Neural progenitor cell (in vitro differentiated cells): ENCODE data around the gene MYO7B. TPM values are rescaled to one million over a fixed set of nuclear protein-coding genes. Genes with fewer than 3 reads are reported as not detected.

Experiments
- DNase-seq: peaks from one replicate; pipeline ENCODE4 v3.0.0-alpha.2; 2016; ENCODE audit warnings: low spot score
- H2AFZ ChIP-seq: fragments of 200-600 bp; sonication (generic); replicated peaks from 2 replicates; pipeline ENCODE4 v1.6.1; 2016; ENCODE audit warnings: antibody characterized with exemption
- H3F3A ChIP-seq: fragments of 200-600 bp; sonication (generic); 2 replicates; pipeline ENCODE4 v1.6.1; 2016; ENCODE audit warnings: antibody characterized with exemption, low read depth
- H3K27ac ChIP-seq: fragments of 200-600 bp; sonication (generic); 2 replicates; pipeline ENCODE4 v1.5.1; 2016; ENCODE audit warnings: mild to moderate bottlenecking
- H3K27me3 ChIP-seq: fragments of 200-600 bp; sonication (generic); 2 replicates; pipeline ENCODE4 v1.6.1; 2016; ENCODE audit warnings: mild to moderate bottlenecking, moderate library complexity
- H3K36me3 ChIP-seq: fragments of 200-600 bp; sonication (generic); 2 replicates; pipeline ENCODE4 v1.5.1; 2016
- H3K4me1 ChIP-seq: fragments of 200-600 bp; sonication (generic); 2 replicates; pipeline ENCODE4 v1.6.1; 2016; ENCODE audit warnings: mixed run types
- H3K4me2 ChIP-seq: fragments of 200-600 bp; sonication (generic); 2 replicates; pipeline ENCODE4 v1.6.1; 2016
- H3K4me3 ChIP-seq: fragments of 200-600 bp; sonication (generic); 2 replicates; pipeline ENCODE4 v1.5.1; 2016
- H3K79me2 ChIP-seq: fragments of 200-600 bp; sonication (generic); 2 replicates; pipeline ENCODE4 v1.6.1; 2016; ENCODE audit warnings: low read depth
- H3K9ac ChIP-seq: fragments of 200-600 bp; sonication (generic); 2 replicates; pipeline ENCODE4 v1.6.1; 2016
- H3K9me3 ChIP-seq: fragments of 200-600 bp; sonication (generic); 2 replicates; pipeline ENCODE4 v1.5.1; 2016; ENCODE audit warnings: low read depth
- H4K20me1 ChIP-seq: fragments of 200-600 bp; sonication (generic); 2 replicates; pipeline ENCODE4 v1.6.1; 2016; ENCODE audit warnings: low read depth
- H3K27ac Mint-ChIP-seq: 3 replicates; pipeline ENCODE4 v1.8.0; 2021; ENCODE audit warnings: mixed read lengths
- H3K27me3 Mint-ChIP-seq: 2 replicates; pipeline ENCODE4 v1.8.0; 2022; ENCODE audit warnings: low read depth, mild to moderate bottlenecking, inconsistent platforms, moderate library complexity, mixed read lengths; ENCODE audit not compliant: insufficient read depth
- H3K36me3 Mint-ChIP-seq: 3 replicates; pipeline ENCODE4 v1.8.0; 2021; ENCODE audit warnings: mixed read lengths
- H3K4me1 Mint-ChIP-seq: 3 replicates; pipeline ENCODE4 v1.8.0; 2021; ENCODE audit warnings: mixed read lengths
- H3K4me3 Mint-ChIP-seq: 3 replicates; pipeline ENCODE4 v1.8.0; 2021; ENCODE audit warnings: mild to moderate bottlenecking, moderate library complexity, mixed read lengths
- H3K9me3 Mint-ChIP-seq: 3 replicates; pipeline ENCODE4 v1.8.0; 2020; ENCODE audit warnings: mixed read lengths
- CTCF ChIP-seq: fragments of 200-600 bp; sonication (generic); IDR thresholded peaks from 2 replicates; pipeline ENCODE4 v1.5.1; 2017; ENCODE audit warnings: antibody characterized with exemption, mild to moderate bottlenecking
- EZH2 ChIP-seq: fragments of 200-600 bp; sonication (generic); IDR thresholded peaks from 2 replicates; pipeline ENCODE4 v1.6.1; 2017; ENCODE audit warnings: antibody characterized with exemption, mild to moderate bottlenecking, moderate library complexity
- EZH2phosphoT487 ChIP-seq: fragments of 200-600 bp; sonication (generic); IDR thresholded peaks from 2 replicates; pipeline ENCODE4 v1.6.1; 2017; ENCODE audit warnings: antibody characterized with exemption
- total RNA-seq: library from RNA; depleted of rRNA; stranded (reverse); fragments of >200 nt; gene quantifications from 2 replicates; pipeline ENCODE4 v1.2.3, GENCODE V29; 2015; ENCODE audit warnings: low replicate concordance

MYO7B gene
- total RNA-seq: 0.03 TPM in 1 of 2 replicates, not detected in the other

GRCh38 chr2:127535422-127535901 is at the start of gene MYO7B:
Gene MYO7B, plus strand, starts transcription at chr2:127535683. Its CDS starts 24,040 bp downstream, at chr2:127559723.
- Mint-ChIP-seq H3K9me3 (no peaks in the 10 kb centered on the region), H3K4me1 (no peaks in the 10 kb centered on the region), H3K4me3 (no peak within 1 kb of the TSS), H3K27ac (no peak within 1 kb of the TSS), H3K27me3 (no peaks in the 10 kb centered on the region), H3K36me3 (no peaks in the 10 kb centered on the region)
- H3K36me3 ChIP-seq: no peaks in the 10 kb centered on the region
- no peak within 1 kb of the TSS for H3K9ac ChIP-seq
- no peak within 1 kb of the TSS for H2AFZ ChIP-seq
- DNase-seq: no peak
- no peaks in the 10 kb centered on the region for H4K20me1 ChIP-seq
- no peak for TF ChIP-seq EZH2phosphoT487
- no peak for TF ChIP-seq CTCF
- TF ChIP-seq EZH2: no peak
- no peak within 1 kb of the TSS for H3K4me3 ChIP-seq
- no peaks in the 10 kb centered on the region for H3K79me2 ChIP-seq
- no peaks in the 10 kb centered on the region for H3K4me1 ChIP-seq
- H3K4me2 ChIP-seq: no peak within 1 kb of the TSS
- H3K27me3 ChIP-seq: peaks cover 11% of the 10 kb centered on the region
- H3K9me3 ChIP-seq: no peaks in the 10 kb centered on the region
- no peaks in the 10 kb centered on the region for H3F3A ChIP-seq
- no peak within 1 kb of the TSS for H3K27ac ChIP-seq

- peaks cover 25% of the 10 kb centered on the region for H3K36me3 ChIP-seq
- no peaks in the 10 kb centered on the region for H3K27me3 ChIP-seq
- Mint-ChIP-seq H3K4me1 (peaks cover 15% of the 10 kb centered on the region), H3K36me3 (peaks cover 49% of the 10 kb centered on the region), H3K27me3 (no peaks in the 10 kb centered on the region), H3K4me3 (no peak overlapping the region), H3K9me3 (no peaks in the 10 kb centered on the region), H3K27ac (no peak overlapping the region)
- H3K9ac ChIP-seq: no peak overlapping the region
- no peaks in the 10 kb centered on the region for H3K9me3 ChIP-seq
- no peak overlapping the region for H2AFZ ChIP-seq
- TF ChIP-seq CTCF: no peak
- no peak for TF ChIP-seq EZH2
- no peak for TF ChIP-seq EZH2phosphoT487
- H3K4me1 ChIP-seq: peaks cover 5% of the 10 kb centered on the region
- H3K4me3 ChIP-seq: no peak overlapping the region
- no peaks in the 10 kb centered on the region for H3K79me2 ChIP-seq
- H3K4me2 ChIP-seq: no peak overlapping the region
- no peak overlapping the region for H3K27ac ChIP-seq
- no peak for DNase-seq
- H4K20me1 ChIP-seq: peaks cover 29% of the 10 kb centered on the region
- peaks cover 23% of the 10 kb centered on the region for H3F3A ChIP-seq
Observed at GRCh38 chr2:127485694-127486071, 49.8 kb upstream of the MYO7B start.

- peaks cover 29% of the 10 kb centered on the region for H3K36me3 ChIP-seq
- peaks cover 49% of the 10 kb centered on the region for H3K36me3 Mint-ChIP-seq
- no peaks in the 10 kb centered on the region for H3K4me1 ChIP-seq
Observed at GRCh38 chr2:127486247-127487058, 49.0 kb upstream of the MYO7B start.

More at GRCh38 chr2:127486247-127487058, 49.0 kb upstream of the MYO7B start:
- Histone ChIP-seq H3K79me2 (no peaks in the 10 kb centered on the region), H3F3A (peaks cover 16% of the 10 kb centered on the region), H3K4me2 (no peak overlapping the region), H3K9me3 (no peaks in the 10 kb centered on the region), H3K4me3 (no peak overlapping the region), H2AFZ (no peak overlapping the region), H3K27me3 (no peaks in the 10 kb centered on the region), H3K27ac (no peak overlapping the region), H3K9ac (no peak overlapping the region), H4K20me1 (peaks cover 21% of the 10 kb centered on the region)
- Mint-ChIP-seq H3K4me3 (no peak overlapping the region), H3K9me3 (no peaks in the 10 kb centered on the region), H3K27ac (no peak overlapping the region), H3K4me1 (peaks cover 7% of the 10 kb centered on the region), H3K27me3 (no peaks in the 10 kb centered on the region)
- TF ChIP-seq EZH2 (no peak), EZH2phosphoT487 (no peak), CTCF (no peak)
- DNase-seq: no peak
